Neuronal stem cell (in vitro differentiated cells): Measurements from ENCODE around the gene TNIP3.
A peak's percentile ranks its signal among the peaks of the same experiment; 100 is the strongest.

Source experiments
- DNase-seq: peaks from one replicate; pipeline ENCODE4 v3.0.0-alpha.2; 2013; ENCODE audit warnings: low spot score
- H2AFZ ChIP-seq: one replicate; pipeline ENCODE4 v1.6.1; 2013; ENCODE audit warnings: mild to moderate bottlenecking, low read length, inconsistent platforms
- H2AK5ac ChIP-seq: 2 replicates; pipeline ENCODE4 v1.6.1; 2013; ENCODE audit warnings: low read depth, mild to moderate bottlenecking, inconsistent platforms, low read length, moderate library complexity, mixed read lengths
- H2BK120ac ChIP-seq: 2 replicates; pipeline ENCODE4 v1.6.1; 2013; ENCODE audit warnings: low read depth, mild to moderate bottlenecking, inconsistent platforms, low read length, moderate library complexity, mixed read lengths
- H2BK12ac ChIP-seq: one replicate; pipeline ENCODE4 v1.6.1; 2013; ENCODE audit warnings: low read length, inconsistent platforms
- H2BK15ac ChIP-seq: 2 replicates; pipeline ENCODE4 v1.6.1; 2013; ENCODE audit warnings: mild to moderate bottlenecking, low read length, inconsistent platforms, mixed read lengths
- H2BK5ac ChIP-seq: one replicate; pipeline ENCODE4 v1.6.1; 2013; ENCODE audit warnings: inconsistent platforms, mild to moderate bottlenecking, low read length, moderate library complexity
- H3K14ac ChIP-seq: one replicate; pipeline ENCODE4 v1.6.1; 2013; ENCODE audit warnings: low read length, inconsistent platforms
- H3K18ac ChIP-seq: 2 replicates; pipeline ENCODE4 v1.6.1; 2013; ENCODE audit warnings: low read length, inconsistent platforms
- H3K23ac ChIP-seq: 2 replicates; pipeline ENCODE4 v1.6.1; 2013; ENCODE audit warnings: low read depth, mild to moderate bottlenecking, mixed read lengths, low read length, inconsistent platforms; ENCODE audit not compliant: poor library complexity
- H3K27ac ChIP-seq: replicated peaks from 3 replicates; pipeline ENCODE4 v1.5.1; 2013; ENCODE audit warnings: low read length, inconsistent platforms
- H3K27me3 ChIP-seq, 3 experiments: 2 replicates each; pipeline ENCODE4 v1.6.1; 2013; ENCODE audit warnings: low read length in 3 of 3, mild to moderate bottlenecking in 2 of 3, inconsistent platforms in 1 of 3, low read depth in 1 of 3, mixed read lengths in 1 of 3, moderate library complexity in 1 of 3; ENCODE audit not compliant: control insufficient read depth in 3 of 3, insufficient read depth in 3 of 3
- H3K36me3 ChIP-seq, 2 donors: replicated peaks in 1 of 2; 2 replicates each; pipeline ENCODE4 v1.6.1; 2013; ENCODE audit warnings: low read length in 2 of 2; ENCODE audit not compliant: control insufficient read depth in 2 of 2, insufficient read depth in 2 of 2
- H3K4ac ChIP-seq: 2 replicates; pipeline ENCODE4 v1.6.1; 2013; ENCODE audit warnings: inconsistent platforms, mild to moderate bottlenecking, low read length, moderate library complexity
- H3K4me1 ChIP-seq, 2 donors: 1 replicate in 1 of 2; 2 replicates in 1 of 2; pipeline ENCODE4 v1.6.1; 2013; ENCODE audit warnings: low read length in 2 of 2, low read depth in 1 of 2; ENCODE audit not compliant: control insufficient read depth in 2 of 2, insufficient read depth in 1 of 2
- H3K4me2 ChIP-seq: one replicate; pipeline ENCODE4 v1.6.1; 2013; ENCODE audit warnings: mild to moderate bottlenecking, low read length, inconsistent platforms; ENCODE audit not compliant: insufficient read depth, poor library complexity, severe bottlenecking
- H3K4me3 ChIP-seq, 2 donors: 2 replicates each; pipeline ENCODE4 v1.5.1; 2013; ENCODE audit warnings: low read length in 2 of 2, mild to moderate bottlenecking in 2 of 2, inconsistent platforms in 1 of 2, moderate library complexity in 1 of 2
- H3K79me1 ChIP-seq: one replicate; pipeline ENCODE4 v1.6.1; 2013; ENCODE audit warnings: low read depth, mild to moderate bottlenecking, inconsistent platforms, low read length, moderate library complexity
- H3K9ac ChIP-seq: one replicate; pipeline ENCODE4 v1.6.1; 2013; ENCODE audit warnings: mild to moderate bottlenecking, low read depth, low read length, inconsistent platforms; ENCODE audit not compliant: poor library complexity
- H3K9me3 ChIP-seq, 2 donors: replicated peaks in 1 of 2; 2 replicates each; pipeline versions ENCODE3 to v1.6.1; 2013; ENCODE audit warnings: low read length in 2 of 2, mild to moderate bottlenecking in 2 of 2, inconsistent platforms in 1 of 2, low read depth in 1 of 2, mixed read lengths in 1 of 2, moderate library complexity in 1 of 2; ENCODE audit not compliant: control insufficient read depth in 2 of 2, insufficient read depth in 1 of 2
- H4K8ac ChIP-seq: one replicate; pipeline ENCODE4 v1.6.1; 2013; ENCODE audit warnings: low read depth, mild to moderate bottlenecking, inconsistent platforms, low read length, moderate library complexity
- H4K91ac ChIP-seq: one replicate; pipeline ENCODE4 v1.6.1; 2013; ENCODE audit warnings: low read length, low read depth, mild to moderate bottlenecking, inconsistent platforms; ENCODE audit not compliant: poor library complexity
- WGBS, 2 donors: extraction: QIAGEN DNeasy Blood & Tissue Kit; methylation state at CpG; one replicate each; pipeline ENCODE4 v1.1.7; 2013; ENCODE audit warnings: missing lambda C conversion rate in 2 of 2, mixed read lengths in 1 of 2; ENCODE audit not compliant: insufficient read length in 2 of 2, insufficient replicate concordance in 1 of 2; ENCODE audit errors: extremely low coverage in 2 of 2; 5-methylcytosine and 5-hydroxymethylcytosine counted together

Gene TNIP3

GRCh38 chr4:121155893-121156292 is 8.2 kb downstream of the TNIP3 start:
- H3K36me3 ChIP-seq = no peaks in the 10 kb centered on the region
- peak overlapping the region; percentile 88 for H2AFZ ChIP-seq
- no peaks in the 10 kb centered on the region for H3K79me1 ChIP-seq
- WGBS, 2 donors = no CpG with 5 or more reads among the region's 3 CpGs
- H3K9me3 ChIP-seq = no peaks in the 10 kb centered on the region
- no peak overlapping the region for H2AK5ac ChIP-seq
- H3K9ac ChIP-seq = no peak overlapping the region
- H3K23ac ChIP-seq = no peak overlapping the region
- no peak overlapping the region for H2BK5ac ChIP-seq
- H4K91ac ChIP-seq = no peak overlapping the region
- peak overlapping the region in 1 of 2 donors; percentile 49 for H3K4me3 ChIP-seq
- H2BK12ac ChIP-seq = no peak overlapping the region
- H2BK15ac ChIP-seq = no peak overlapping the region
- no peak overlapping the region for H2BK120ac ChIP-seq
- H3K27me3 ChIP-seq = peaks cover 0 to 15% (median 4%) of the 10 kb centered on the region in 3 experiments
- no peak overlapping the region for H3K18ac ChIP-seq
- H3K27ac ChIP-seq = no peak overlapping the region
- H3K4ac ChIP-seq = no peak overlapping the region
- H3K4me1 ChIP-seq = peaks cover 0 to 6% of the 10 kb centered on the region in 2 donors
- H3K14ac ChIP-seq = no peak overlapping the region
- no peak overlapping the region for H4K8ac ChIP-seq
- DNase-seq = no peak
- H3K4me2 ChIP-seq = no peak overlapping the region

- Histone ChIP-seq H3K4ac (no peak overlapping the region), H2BK5ac (no peak overlapping the region), H2BK12ac (no peak overlapping the region), H3K4me1 (peaks cover 0 to 6% of the 10 kb centered on the region in 2 donors), H3K79me1 (no peaks in the 10 kb centered on the region), H3K9me3 (no peaks in the 10 kb centered on the region), H4K91ac (no peak overlapping the region), H3K18ac (no peak overlapping the region), H2BK120ac (no peak overlapping the region), H3K36me3 (no peaks in the 10 kb centered on the region), H4K8ac (no peak overlapping the region), H2AK5ac (no peak overlapping the region), H3K23ac (no peak overlapping the region), H3K4me3 (no peak overlapping the region), H3K27ac (no peak overlapping the region), H3K14ac (no peak overlapping the region), H3K4me2 (no peak overlapping the region), H3K9ac (no peak overlapping the region), H2AFZ (peak overlapping the region; percentile 40), H2BK15ac (no peak overlapping the region), H3K27me3 (peaks cover 0 to 15% (median 4%) of the 10 kb centered on the region in 3 experiments)
- WGBS, 2 donors = no CpG with 5 or more reads among the region's 4 CpGs
- no peak for DNase-seq
Observed at GRCh38 chr4:121154103-121154515, 10.0 kb downstream of the TNIP3 start.

GRCh38 chr4:121151942-121152341 is 12.2 kb downstream of the TNIP3 start:
- no peak overlapping the region for H3K27ac ChIP-seq
- DNase-seq = no peak
- H3K36me3 ChIP-seq = no peaks in the 10 kb centered on the region

GRCh38 chr4:121150486-121150885 is 13.6 kb downstream of the TNIP3 start:
- H2AK5ac ChIP-seq = no peak overlapping the region
- no peak overlapping the region for H4K91ac ChIP-seq
- no peak overlapping the region for H2AFZ ChIP-seq
- no peak overlapping the region for H3K4me2 ChIP-seq
- H3K27me3 ChIP-seq = no peaks in the 10 kb centered on the region
- no peak overlapping the region for H3K14ac ChIP-seq
- DNase-seq = no peak
- no peak overlapping the region for H3K4me3 ChIP-seq
- H2BK120ac ChIP-seq = no peak overlapping the region
- H2BK12ac ChIP-seq = no peak overlapping the region
- H3K36me3 ChIP-seq = no peaks in the 10 kb centered on the region
- H3K9ac ChIP-seq = no peak overlapping the region
- no peak overlapping the region for H2BK5ac ChIP-seq
- H3K18ac ChIP-seq = no peak overlapping the region
- H2BK15ac ChIP-seq = no peak overlapping the region
- no peaks in the 10 kb centered on the region for H3K4me1 ChIP-seq
- no peak overlapping the region for H3K27ac ChIP-seq
- H3K9me3 ChIP-seq = no peaks in the 10 kb centered on the region
- WGBS, 2 donors = no CpG with 5 or more reads among the region's 1 CpG
- no peak overlapping the region for H3K4ac ChIP-seq
- no peak overlapping the region for H3K23ac ChIP-seq
- no peak overlapping the region for H4K8ac ChIP-seq
- H3K79me1 ChIP-seq = no peaks in the 10 kb centered on the region

More at GRCh38 chr4:121151942-121152341, 12.2 kb downstream of the TNIP3 start:
- Histone ChIP-seq H3K9me3 (no peaks in the 10 kb centered on the region), H2AK5ac (no peak overlapping the region), H4K8ac (no peak overlapping the region), H4K91ac (no peak overlapping the region), H3K9ac (no peak overlapping the region), H2BK5ac (no peak overlapping the region), H2BK15ac (no peak overlapping the region), H3K23ac (no peak overlapping the region), H2BK12ac (no peak overlapping the region), H3K4me2 (no peak overlapping the region), H2AFZ (no peak overlapping the region), H3K4ac (no peak overlapping the region), H3K27me3 (no peaks in the 10 kb centered on the region), H3K4me3 (no peak overlapping the region), H3K14ac (no peak overlapping the region), H3K18ac (no peak overlapping the region), H3K4me1 (peaks cover 0 to 6% of the 10 kb centered on the region in 2 donors), H2BK120ac (no peak overlapping the region), H3K79me1 (no peaks in the 10 kb centered on the region)
- no CpG with 5 or more reads among the region's 1 CpG for WGBS, 2 donors
